Loucy (cell line): ENCODE measurements around the gene C2.

ENCODE experiments used
- CTCF ChIP-seq: fragments of 200-600 bp; sonication (generic); conservative IDR thresholded peaks from 2 replicates; pipeline ENCODE4 v1.5.1; 2014; ENCODE audit warnings: mild to moderate bottlenecking, antibody characterized with exemption, low read length
- EZH2phosphoT487 ChIP-seq: fragments of 200-600 bp; IDR thresholded peaks from 2 replicates; pipeline ENCODE4 v1.6.1; 2018; ENCODE audit warnings: antibody characterized with exemption, mild to moderate bottlenecking, moderate library complexity, borderline replicate concordance

- TF ChIP-seq CTCF (no peak), EZH2phosphoT487 (no peak)
Observed at GRCh38 chr6:31896856-31897611, 30.5 kb upstream of the C2 start.
